CD4-positive, CD25-positive, alpha-beta regulatory T cell (primary cell): ENCODE measurements around the gene PLXNA4. TPM values are rescaled to one million over a fixed set of nuclear protein-coding genes. Genes with fewer than 3 reads are reported as not detected.
"Not testable (repeated sequence)": the region's sequence is repeated elsewhere in the genome, so short reads cannot be mapped to it uniquely, and the experiment has no call there.

Experiments
- ATAC-seq, 2 donors: fragments of 150-1000 bp; cut with Tn5 transposase; one replicate each; pipeline ENCODE4 v1.10.0; 2021; ENCODE audit warnings: low read depth in 2 of 2, moderate number of reproducible peaks in 2 of 2, moderate library complexity in 1 of 2
- DNase-seq, 3 donors: peaks; one replicate each; pipeline versions ENCODE4 v3.0.0 to v3.0.0-alpha.2; 2012 to 2022; ENCODE audit warnings: mixed read lengths in 1 of 3
- H3K27ac ChIP-seq: one replicate; pipeline ENCODE4 v1.7.0; 2013; ENCODE audit warnings: mild to moderate bottlenecking, low read length; ENCODE audit not compliant: insufficient read depth, poor library complexity, severe bottlenecking
- H3K27me3 ChIP-seq: one replicate; pipeline ENCODE4 v1.7.0; 2013; ENCODE audit warnings: low read length; ENCODE audit not compliant: control insufficient read depth, insufficient read depth
- H3K36me3 ChIP-seq: one replicate; pipeline ENCODE4 v1.7.0; 2013; ENCODE audit warnings: mild to moderate bottlenecking, low read length, moderate library complexity; ENCODE audit not compliant: control insufficient read depth, insufficient read depth
- H3K4me1 ChIP-seq: 2 replicates; pipeline ENCODE4 v1.7.0; 2013; ENCODE audit warnings: mild to moderate bottlenecking, low read length; ENCODE audit not compliant: insufficient read depth, control insufficient read depth, poor library complexity, severe bottlenecking
- H3K4me3 ChIP-seq: one replicate; pipeline ENCODE4 v1.7.0; 2013; ENCODE audit warnings: low read depth, mild to moderate bottlenecking, low read length, moderate library complexity
- H3K9me3 ChIP-seq, 2 experiments: 1 replicate in 1 of 2; 2 replicates in 1 of 2; pipeline ENCODE4 v1.7.0; 2013; ENCODE audit warnings: low read length in 2 of 2, mild to moderate bottlenecking in 1 of 2, moderate library complexity in 1 of 2; ENCODE audit not compliant: control insufficient read depth in 2 of 2
- H3K27ac Mint-ChIP-seq, 3 donors: one replicate each; pipeline ENCODE4 v1.8.0; 2020 to 2022; ENCODE audit warnings: mild to moderate bottlenecking in 3 of 3, mixed read lengths in 3 of 3, moderate library complexity in 2 of 3
- H3K27me3 Mint-ChIP-seq: one replicate; pipeline ENCODE4 v1.8.0; 2022; ENCODE audit warnings: mild to moderate bottlenecking, mixed read lengths
- H3K36me3 Mint-ChIP-seq: one replicate; pipeline ENCODE4 v1.8.0; 2020; ENCODE audit warnings: mixed read lengths
- H3K4me1 Mint-ChIP-seq, 4 donors: one replicate each; pipeline ENCODE4 v1.8.0; 2020 to 2022; ENCODE audit warnings: mixed read lengths in 4 of 4, mild to moderate bottlenecking in 1 of 4
- H3K4me3 Mint-ChIP-seq, 4 donors: one replicate each; pipeline ENCODE4 v1.8.0; 2020 to 2022; ENCODE audit warnings: mild to moderate bottlenecking in 4 of 4, mixed read lengths in 4 of 4, moderate library complexity in 3 of 4
- H3K9me3 Mint-ChIP-seq, 7 donors: one replicate each; pipeline ENCODE4 v1.8.0; 2020 to 2022; ENCODE audit warnings: mixed read lengths in 7 of 7, mild to moderate bottlenecking in 3 of 7, moderate library complexity in 2 of 7
- polyA plus RNA-seq, 4 donors: library from polyadenylated mRNA; unstranded; fragments of 300-500 nt; fragmentation: Illumina TruSeq; gene quantifications; one replicate each; pipeline ENCODE4 v1.2.3, GENCODE V29; 2021
- total RNA-seq: library from RNA; stranded (reverse); gene quantifications from one replicate; pipeline ENCODE4 v1.2.3, GENCODE V29; 2022

Gene PLXNA4
- total and polyA plus RNA-seq, 5 donors from 2014 or later: 0.27 TPM; not detected in 4

DNA sequence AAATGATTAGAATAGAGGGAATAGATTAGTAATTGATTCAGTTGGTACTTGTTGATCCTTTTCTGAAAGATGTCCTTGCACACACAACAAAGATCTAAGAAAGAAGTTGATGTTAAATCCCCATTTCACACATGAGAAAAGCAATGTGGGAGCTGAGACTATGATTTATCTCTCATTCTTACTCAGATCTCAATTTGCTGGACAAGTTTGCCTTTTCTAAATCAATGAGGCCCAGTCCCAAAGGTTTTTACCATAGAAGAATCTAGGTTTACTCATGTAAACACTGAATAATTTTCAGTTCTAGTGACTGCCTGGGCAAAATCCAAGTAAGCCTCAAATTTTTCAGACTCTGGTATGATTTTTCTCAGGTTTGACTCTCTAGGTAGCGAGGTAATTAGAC lies 25.5 kb upstream of the PLXNA4 start:
- DNase-seq (no peak), ATAC-seq (no peak)
- Mint-ChIP-seq H3K4me3 (no peak overlapping the region), H3K27me3 (peaks cover 4% of the 10 kb centered on the region), H3K4me1 (no peaks in the 10 kb centered on the region), H3K36me3 (no peaks in the 10 kb centered on the region), H3K9me3 (no peaks in the 10 kb centered on the region), H3K27ac (no peak overlapping the region)
- H3K4me1 ChIP-seq: no peaks in the 10 kb centered on the region
- H3K27ac ChIP-seq: no peak overlapping the region
- no peak overlapping the region for H3K4me3 ChIP-seq
- no peaks in the 10 kb centered on the region for H3K27me3 ChIP-seq
- no peaks in the 10 kb centered on the region for H3K36me3 ChIP-seq
- no peaks in the 10 kb centered on the region for H3K9me3 ChIP-seq

- Histone ChIP-seq H3K27me3 (no peaks in the 10 kb centered on the region), H3K27ac (no peak overlapping the region), H3K9me3 (no peaks in the 10 kb centered on the region), H3K4me1 (no peaks in the 10 kb centered on the region), H3K4me3 (no peak overlapping the region), H3K36me3 (no peaks in the 10 kb centered on the region)
- H3K36me3 Mint-ChIP-seq: no peaks in the 10 kb centered on the region
- no peak overlapping the region for H3K27ac Mint-ChIP-seq
- ATAC-seq (no peak), DNase-seq (no peak)
- peaks cover 0 to 2% (median 0%) of the 10 kb centered on the region in 7 donors for H3K9me3 Mint-ChIP-seq
- H3K27me3 Mint-ChIP-seq: peaks cover 3% of the 10 kb centered on the region
- no peaks in the 10 kb centered on the region for H3K4me1 Mint-ChIP-seq
- no peak overlapping the region for H3K4me3 Mint-ChIP-seq
Observed at GRCh38 chr7:132596588-132596987, 20.3 kb upstream of the PLXNA4 start.

- H3K27ac ChIP-seq, H3K36me3 ChIP-seq, H3K27ac Mint-ChIP-seq, H3K4me1 Mint-ChIP-seq, H3K9me3 Mint-ChIP-seq, H3K27me3 Mint-ChIP-seq, H3K36me3 Mint-ChIP-seq, H3K9me3 ChIP-seq, ATAC-seq, H3K4me3 Mint-ChIP-seq, H3K27me3 ChIP-seq, H3K4me3 ChIP-seq, H3K4me1 ChIP-seq, DNase-seq: not testable (repeated sequence)
Observed at GRCh38 chr7:132594741-132595140, 18.5 kb upstream of the PLXNA4 start.

DNA sequence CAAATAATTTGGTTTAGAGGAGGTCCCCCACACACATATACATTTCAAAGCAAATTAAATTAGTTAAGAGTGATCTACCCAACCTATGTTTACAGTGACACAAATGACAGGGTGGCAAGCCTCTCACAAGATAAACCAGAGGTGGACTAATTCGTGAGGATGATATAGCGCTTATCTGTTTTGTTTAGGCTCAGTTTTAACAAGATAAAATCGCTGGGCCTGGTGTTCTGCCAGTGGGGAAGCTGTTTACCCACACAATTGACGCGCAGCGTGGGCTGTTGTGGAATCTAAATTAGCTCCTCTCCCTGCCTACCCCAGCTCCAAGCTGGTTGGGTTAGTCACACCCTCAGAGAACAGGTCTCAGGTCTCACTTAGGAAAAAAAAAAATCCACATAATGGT lies 16.7 kb upstream of the PLXNA4 start:
- Mint-ChIP-seq H3K4me3 (no peak overlapping the region), H3K36me3 (no peaks in the 10 kb centered on the region), H3K4me1 (no peaks in the 10 kb centered on the region), H3K27ac (no peak overlapping the region), H3K9me3 (peaks cover 0 to 2% (median 0%) of the 10 kb centered on the region in 7 donors), H3K27me3 (no peaks in the 10 kb centered on the region)
- Histone ChIP-seq H3K4me3 (no peak overlapping the region), H3K4me1 (no peaks in the 10 kb centered on the region), H3K9me3 (no peaks in the 10 kb centered on the region), H3K27me3 (no peaks in the 10 kb centered on the region), H3K36me3 (no peaks in the 10 kb centered on the region), H3K27ac (no peak overlapping the region)
- no peak for ATAC-seq
- DNase-seq: no peak

DNA sequence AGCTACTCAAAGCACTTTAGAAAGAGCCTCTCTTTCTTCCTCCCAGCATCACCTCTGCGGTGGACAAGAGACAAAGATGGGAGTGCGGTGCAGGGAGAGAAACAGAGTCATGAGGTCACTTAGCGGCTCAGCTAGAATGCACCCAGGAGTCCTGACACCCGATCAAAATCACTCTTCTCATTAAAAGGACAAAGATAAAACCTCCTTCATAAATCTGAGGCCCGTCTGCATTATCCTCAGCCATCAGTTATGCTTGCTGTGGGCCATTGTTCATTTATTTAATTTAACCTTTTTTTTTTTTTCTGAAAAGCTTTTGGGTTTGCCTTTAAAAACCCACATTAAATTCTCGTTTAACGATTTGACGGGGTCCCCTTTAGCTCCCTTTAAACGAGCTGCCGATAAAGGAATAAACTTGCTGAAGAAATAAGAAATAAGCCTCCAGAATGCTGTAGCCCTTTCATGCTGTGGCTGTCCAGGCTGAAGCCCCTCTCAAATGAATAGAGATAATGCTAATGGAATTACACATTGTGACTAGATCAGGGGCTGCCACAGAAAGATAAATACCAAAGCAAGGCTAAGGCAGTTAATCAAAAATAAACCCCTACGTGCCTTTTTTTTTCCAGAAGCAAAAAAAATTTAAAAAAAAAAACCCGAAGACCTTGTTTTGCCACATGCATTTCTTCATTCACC lies 16.1 kb upstream of the PLXNA4 start:
- H3K36me3 ChIP-seq: no peaks in the 10 kb centered on the region
- no peak for DNase-seq
- H3K27ac ChIP-seq: no peak overlapping the region
- no peaks in the 10 kb centered on the region for H3K27me3 ChIP-seq
- H3K4me1 Mint-ChIP-seq: no peaks in the 10 kb centered on the region
- H3K9me3 ChIP-seq: no peaks in the 10 kb centered on the region
- H3K36me3 Mint-ChIP-seq: no peaks in the 10 kb centered on the region
- ATAC-seq: no peak
- no peak overlapping the region for H3K4me3 Mint-ChIP-seq
- H3K9me3 Mint-ChIP-seq: peaks cover 0 to 2% (median 0%) of the 10 kb centered on the region in 7 donors
- no peak overlapping the region for H3K4me3 ChIP-seq
- no peaks in the 10 kb centered on the region for H3K27me3 Mint-ChIP-seq
- no peak overlapping the region for H3K27ac Mint-ChIP-seq
- no peaks in the 10 kb centered on the region for H3K4me1 ChIP-seq

DNA sequence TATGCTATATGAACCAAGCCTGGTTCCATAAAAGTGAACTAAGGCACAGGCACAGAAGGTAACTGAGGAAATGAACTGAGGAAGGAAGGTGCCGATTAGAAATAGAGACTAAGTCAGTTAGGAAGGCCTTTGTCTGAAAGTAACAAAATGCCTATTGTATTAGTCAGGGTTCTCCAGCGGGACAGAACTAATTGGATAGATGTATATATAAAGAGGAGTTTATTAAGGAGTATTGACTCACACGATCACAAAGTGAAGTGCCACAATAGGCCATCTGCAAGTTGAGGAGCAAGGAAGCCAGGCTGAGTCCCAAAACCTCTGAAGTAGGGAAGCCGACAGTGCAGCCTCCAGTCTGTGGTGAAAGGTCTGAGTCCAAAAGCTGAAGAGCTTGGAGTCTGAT lies 13.9 kb upstream of the PLXNA4 start:
- H3K4me1 Mint-ChIP-seq: no peaks in the 10 kb centered on the region
- Histone ChIP-seq H3K4me3 (no peak overlapping the region), H3K9me3 (no peaks in the 10 kb centered on the region), H3K4me1 (no peaks in the 10 kb centered on the region), H3K36me3 (no peaks in the 10 kb centered on the region), H3K27ac (no peak overlapping the region), H3K27me3 (no peaks in the 10 kb centered on the region)
- peaks cover 0 to 2% (median 0%) of the 10 kb centered on the region in 7 donors for H3K9me3 Mint-ChIP-seq
- H3K27me3 Mint-ChIP-seq: peaks cover 5% of the 10 kb centered on the region
- H3K27ac Mint-ChIP-seq: no peak overlapping the region
- DNase-seq (no peak), ATAC-seq (no peak)
- H3K36me3 Mint-ChIP-seq: no peaks in the 10 kb centered on the region
- H3K4me3 Mint-ChIP-seq: no peak overlapping the region

- Mint-ChIP-seq H3K36me3 (no peaks in the 10 kb centered on the region), H3K4me3 (no peak overlapping the region), H3K27me3 (peaks cover 5% of the 10 kb centered on the region), H3K4me1 (no peaks in the 10 kb centered on the region), H3K27ac (no peak overlapping the region), H3K9me3 (peaks cover 0 to 2% (median 0%) of the 10 kb centered on the region in 7 donors)
- Histone ChIP-seq H3K4me3 (no peak overlapping the region), H3K36me3 (no peaks in the 10 kb centered on the region), H3K9me3 (no peaks in the 10 kb centered on the region), H3K27me3 (peaks cover 4% of the 10 kb centered on the region), H3K4me1 (no peaks in the 10 kb centered on the region), H3K27ac (no peak overlapping the region)
- no peak for ATAC-seq
- DNase-seq: no peak
Observed at GRCh38 chr7:132588596-132588995, 12.3 kb upstream of the PLXNA4 start.

DNA sequence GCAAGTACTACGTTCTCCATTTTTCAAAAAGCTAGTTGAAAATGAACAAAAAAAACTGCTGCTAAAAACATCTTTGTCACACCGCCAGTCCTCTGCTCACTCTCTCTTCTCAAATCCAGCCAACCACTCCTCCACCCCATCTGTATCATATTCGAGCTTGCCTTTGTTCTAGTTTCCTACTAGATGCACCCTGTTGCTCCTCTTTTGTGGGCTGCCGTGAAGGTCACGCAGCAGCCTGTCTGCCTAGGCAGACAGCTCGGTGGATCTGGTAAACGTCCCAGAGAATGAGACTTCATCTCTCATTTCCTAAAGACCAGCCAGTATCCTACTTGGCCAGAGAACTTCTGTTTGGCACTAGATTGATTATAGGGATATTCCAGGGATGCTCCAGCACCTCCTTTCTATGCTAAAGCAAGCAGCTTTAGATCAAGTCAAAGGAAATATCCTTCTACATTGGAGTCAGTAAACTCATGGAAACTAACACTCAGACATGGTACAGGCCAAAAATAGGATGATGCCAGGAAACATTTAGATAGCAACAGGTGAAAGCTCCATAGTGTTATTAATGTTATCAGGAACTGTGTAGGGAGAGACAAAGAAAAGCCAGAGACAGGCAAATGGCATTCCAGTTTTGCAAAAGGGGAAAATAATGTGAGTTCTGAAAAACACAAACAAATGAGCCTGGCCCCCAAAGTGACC lies 8.7 kb upstream of the PLXNA4 start:
- peaks cover 11% of the 10 kb centered on the region for H3K27me3 Mint-ChIP-seq
- no peak overlapping the region for H3K4me3 ChIP-seq
- no peaks in the 10 kb centered on the region for H3K4me1 Mint-ChIP-seq
- no peaks in the 10 kb centered on the region for H3K4me1 ChIP-seq
- peak overlapping the region in 1 of 3 donors; percentile 17 for H3K27ac Mint-ChIP-seq
- no peak overlapping the region for H3K27ac ChIP-seq
- no peaks in the 10 kb centered on the region for H3K9me3 Mint-ChIP-seq
- H3K36me3 Mint-ChIP-seq: no peaks in the 10 kb centered on the region
- peaks cover 5% of the 10 kb centered on the region for H3K27me3 ChIP-seq
- H3K4me3 Mint-ChIP-seq: no peak overlapping the region
- ATAC-seq (no peak), DNase-seq (no peak)
- no peaks in the 10 kb centered on the region for H3K9me3 ChIP-seq
- no peaks in the 10 kb centered on the region for H3K36me3 ChIP-seq
